Tibial nerve (tissue), 4 donors: ENCODE measurements around the gene SYCP2. TPM values are rescaled to one million over a fixed set of nuclear protein-coding genes. Genes with fewer than 3 reads are reported as not detected.

Experiments
- DNase-seq, 2 donors: peaks; one replicate each; pipeline ENCODE4 v3.0.0-alpha.2; 2019; ENCODE audit warnings: low spot score in 2 of 2
- H3K27ac ChIP-seq, 4 donors: fragments of 200-600 bp; sonication (generic) in 3 of 4; one replicate each; pipeline ENCODE4 v1.5.1; 2017 to 2019; ENCODE audit warnings: mild to moderate bottlenecking in 1 of 4
- H3K27me3 ChIP-seq, 2 donors: fragments of 200-600 bp; sonication (generic) in 1 of 2; one replicate each; pipeline versions ENCODE4 v1.5.1 to v1.6.0; 2017 to 2019
- H3K36me3 ChIP-seq, 3 donors: fragments of 200-600 bp; sonication (generic); one replicate each; pipeline ENCODE4 v1.5.1; 2018 to 2019
- H3K4me1 ChIP-seq, 4 donors: fragments of 200-600 bp; sonication (generic) in 3 of 4; one replicate each; pipeline ENCODE4 v1.5.1; 2017 to 2019
- H3K4me3 ChIP-seq, 4 donors: fragments of 200-600 bp; sonication (generic) in 3 of 4; one replicate each; pipeline ENCODE4 v1.5.1; 2017 to 2019; ENCODE audit warnings: mild to moderate bottlenecking in 1 of 4, moderate library complexity in 1 of 4
- H3K9me3 ChIP-seq, 4 donors: fragments of 200-600 bp; sonication (generic) in 3 of 4; one replicate each; pipeline ENCODE4 v1.5.1; 2017 to 2019
- EP300 ChIP-seq, 2 donors: sonication (generic); formaldehyde crosslinking; IDR thresholded peaks; one replicate each; pipeline ENCODE4 v1.6.1; 2017; ENCODE audit warnings: antibody characterized with exemption in 2 of 2, mild to moderate bottlenecking in 1 of 2
- POLR2A ChIP-seq, 2 donors: fragments of 450-650 bp; IDR thresholded peaks; one replicate each; pipeline ENCODE4 v1.6.1; 2017; ENCODE audit warnings: antibody characterized with exemption in 2 of 2, mild to moderate bottlenecking in 2 of 2, moderate library complexity in 2 of 2
- WGBS, 2 donors: methylation state at CpG; one replicate each; pipeline ENCODE4 v1.1.5; 2018; 5-methylcytosine and 5-hydroxymethylcytosine counted together
- total RNA-seq, 4 donors: library from RNA; depleted of rRNA; stranded (reverse); fragments of >200 nt; gene quantifications; one replicate each; pipeline ENCODE4 v1.1.0, GENCODE V29; 2016
- TF ChIP-seq, protein P1 (sequence below), 5 experiments: fragments of 200-600 bp in 3 of 5; fragments of 450-650 bp in 2 of 5; sonication (generic) in 3 of 5; IDR thresholded peaks; one replicate each; pipeline ENCODE4 v1.5.1; 2016 to 2019; ENCODE audit warnings: antibody characterized with exemption in 5 of 5, mild to moderate bottlenecking in 3 of 5, moderate library complexity in 2 of 5

Gene SYCP2
- total RNA-seq, 4 donors from 2014 or later: 3.1 to 4.2 (median 3.6) TPM

GRCh38 chr20:59871096-59871495, 62.3 kb downstream of the SYCP2 start:
- Histone ChIP-seq H3K36me3 (no peaks in the 10 kb centered on the region), H3K9me3 (no peaks in the 10 kb centered on the region)
- WGBS, 2 donors: 86 to 87% methylated on average over 1 of the region's 1 CpG

DNA sequence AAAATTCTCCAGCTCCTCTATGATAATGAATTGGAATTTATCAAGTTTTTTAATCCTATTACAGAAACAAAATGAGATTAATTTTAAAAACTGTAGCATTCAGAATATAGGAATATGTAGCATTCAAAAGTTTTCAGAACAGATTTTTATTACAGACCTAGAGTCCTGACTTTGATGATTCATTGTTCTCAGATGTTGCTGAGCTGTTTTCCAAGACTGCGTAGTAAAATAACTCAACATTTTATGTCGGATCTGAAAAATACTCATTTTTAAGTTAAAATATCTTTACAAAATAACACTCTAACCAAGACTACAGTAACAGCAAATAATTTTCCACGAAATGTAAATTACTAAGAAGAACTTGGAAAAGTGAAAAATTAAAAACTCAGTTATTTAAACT, 67.1 kb downstream of the SYCP2 start:
- no peak for DNase-seq
- 58 to 69% methylated on average over 3 of the region's 3 CpGs for WGBS, 2 donors
- Histone ChIP-seq H3K4me1 (no peaks in the 10 kb centered on the region), H3K9me3 (no peaks in the 10 kb centered on the region), H3K27ac (no peak overlapping the region), H3K36me3 (no peaks in the 10 kb centered on the region), H3K4me3 (no peak overlapping the region), H3K27me3 (no peaks in the 10 kb centered on the region)
- no peak for TF ChIP-seq EP300 (IDR thresholded peaks at IDR 0.05)
- no peak for TF ChIP-seq POLR2A (IDR thresholded peaks at IDR 0.05)
- TF ChIP-seq, protein P1, sequence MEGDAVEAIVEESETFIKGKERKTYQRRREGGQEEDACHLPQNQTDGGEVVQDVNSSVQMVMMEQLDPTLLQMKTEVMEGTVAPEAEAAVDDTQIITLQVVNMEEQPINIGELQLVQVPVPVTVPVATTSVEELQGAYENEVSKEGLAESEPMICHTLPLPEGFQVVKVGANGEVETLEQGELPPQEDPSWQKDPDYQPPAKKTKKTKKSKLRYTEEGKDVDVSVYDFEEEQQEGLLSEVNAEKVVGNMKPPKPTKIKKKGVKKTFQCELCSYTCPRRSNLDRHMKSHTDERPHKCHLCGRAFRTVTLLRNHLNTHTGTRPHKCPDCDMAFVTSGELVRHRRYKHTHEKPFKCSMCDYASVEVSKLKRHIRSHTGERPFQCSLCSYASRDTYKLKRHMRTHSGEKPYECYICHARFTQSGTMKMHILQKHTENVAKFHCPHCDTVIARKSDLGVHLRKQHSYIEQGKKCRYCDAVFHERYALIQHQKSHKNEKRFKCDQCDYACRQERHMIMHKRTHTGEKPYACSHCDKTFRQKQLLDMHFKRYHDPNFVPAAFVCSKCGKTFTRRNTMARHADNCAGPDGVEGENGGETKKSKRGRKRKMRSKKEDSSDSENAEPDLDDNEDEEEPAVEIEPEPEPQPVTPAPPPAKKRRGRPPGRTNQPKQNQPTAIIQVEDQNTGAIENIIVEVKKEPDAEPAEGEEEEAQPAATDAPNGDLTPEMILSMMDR (IDR thresholded peaks at IDR 0.05): no peak

More at GRCh38 chr20:59871096-59871495, 62.3 kb downstream of the SYCP2 start:
- TF ChIP-seq POLR2A (IDR thresholded peaks at IDR 0.05): no peak
- TF ChIP-seq, protein P1 (IDR thresholded peaks at IDR 0.05): no peak
- no peak for TF ChIP-seq EP300 (IDR thresholded peaks at IDR 0.05)
- no peak overlapping the region for H3K27ac ChIP-seq
- H3K4me1 ChIP-seq: no peaks in the 10 kb centered on the region
- H3K4me3 ChIP-seq: no peak overlapping the region
- H3K27me3 ChIP-seq: no peaks in the 10 kb centered on the region
- no peak for DNase-seq

- no peak overlapping the region for H3K27ac ChIP-seq
- 88 to 90% methylated on average over 1 of the region's 1 CpG for WGBS, 2 donors
Observed at GRCh38 chr20:59864726-59865125, 68.7 kb downstream of the SYCP2 start.

GRCh38 chr20:59863058-59863457, 70.4 kb downstream of the SYCP2 start:
- no peaks in the 10 kb centered on the region for H3K27me3 ChIP-seq
- no peaks in the 10 kb centered on the region for H3K9me3 ChIP-seq
- no peak overlapping the region for H3K4me3 ChIP-seq
- 96 to 97% methylated on average over 3 of the region's 3 CpGs for WGBS, 2 donors
- H3K27ac ChIP-seq: no peak overlapping the region
- H3K36me3 ChIP-seq: peaks cover 0 to 12% (median 0%) of the 10 kb centered on the region in 3 donors
- DNase-seq: no peak
- H3K4me1 ChIP-seq: no peaks in the 10 kb centered on the region
- TF ChIP-seq, protein P1 (IDR thresholded peaks at IDR 0.05): no peak
- TF ChIP-seq POLR2A (IDR thresholded peaks at IDR 0.05): no peak
- no peak for TF ChIP-seq EP300 (IDR thresholded peaks at IDR 0.05)

More at GRCh38 chr20:59864726-59865125, 68.7 kb downstream of the SYCP2 start:
- Histone ChIP-seq H3K36me3 (peaks cover 0 to 8% (median 0%) of the 10 kb centered on the region in 3 donors), H3K4me3 (no peak overlapping the region), H3K9me3 (no peaks in the 10 kb centered on the region), H3K4me1 (no peaks in the 10 kb centered on the region), H3K27me3 (no peaks in the 10 kb centered on the region)
- TF ChIP-seq POLR2A (IDR thresholded peaks at IDR 0.05): no peak
- TF ChIP-seq, protein P1 (IDR thresholded peaks at IDR 0.05): no peak
- no peak for TF ChIP-seq EP300 (IDR thresholded peaks at IDR 0.05)
- DNase-seq: no peak

DNA sequence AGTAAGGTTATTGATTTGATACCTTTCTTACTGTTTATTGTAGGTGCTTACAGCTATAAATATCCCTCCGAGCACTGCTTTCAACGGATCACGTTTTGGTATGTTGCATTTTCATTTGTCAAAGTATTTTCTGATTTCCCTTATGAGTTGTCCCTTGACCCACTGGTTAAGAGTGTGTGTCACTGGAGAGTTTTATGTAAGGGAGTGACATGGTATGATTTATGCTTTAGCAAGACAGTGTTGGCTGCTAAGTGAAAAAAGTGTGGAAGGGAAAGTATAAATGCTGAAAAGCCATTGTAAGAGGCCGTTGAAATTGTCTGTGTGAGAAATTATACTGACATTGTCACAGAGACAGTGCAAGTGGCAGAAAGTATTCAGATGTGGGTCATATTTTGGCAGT, 72.0 kb downstream of the SYCP2 start:
- no peak for DNase-seq
- 66 to 69% methylated on average over 4 of the region's 4 CpGs for WGBS, 2 donors
- no peak overlapping the region for H3K4me3 ChIP-seq
- no peaks in the 10 kb centered on the region for H3K27me3 ChIP-seq
- H3K4me1 ChIP-seq: no peaks in the 10 kb centered on the region
- no peak overlapping the region for H3K27ac ChIP-seq
- peaks cover 0 to 10% (median 0%) of the 10 kb centered on the region in 4 donors for H3K9me3 ChIP-seq
- H3K36me3 ChIP-seq: peaks cover 0 to 22% (median 0%) of the 10 kb centered on the region in 3 donors
- no peak for TF ChIP-seq POLR2A (IDR thresholded peaks at IDR 0.05)

DNA sequence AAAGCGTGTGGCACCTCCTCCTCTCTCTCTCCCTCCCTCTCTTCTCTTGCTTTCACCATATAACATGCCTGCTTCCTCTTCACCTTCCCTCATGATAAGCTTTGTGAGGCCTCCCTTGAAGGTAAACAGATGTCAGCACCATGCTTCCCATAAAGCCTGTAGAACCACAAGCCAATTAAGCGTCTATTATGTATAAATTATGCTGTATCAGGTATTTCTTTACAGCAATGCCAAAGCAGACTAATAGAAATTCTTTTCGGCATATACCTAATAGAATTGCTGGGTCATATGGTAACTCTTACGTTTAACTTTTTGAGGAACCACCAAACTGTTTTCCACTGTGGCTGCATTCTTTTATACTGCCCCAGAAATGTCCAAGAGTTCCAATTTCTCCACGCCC, 75.0 kb downstream of the SYCP2 start:
- H3K27ac ChIP-seq: no peak overlapping the region
- peaks cover 0 to 22% (median 0%) of the 10 kb centered on the region in 3 donors for H3K36me3 ChIP-seq
- H3K4me1 ChIP-seq: no peaks in the 10 kb centered on the region
- 93 to 96% methylated on average over 5 of the region's 5 CpGs for WGBS, 2 donors
- no peak for TF ChIP-seq POLR2A (IDR thresholded peaks at IDR 0.05)
- no peak for TF ChIP-seq EP300 (IDR thresholded peaks at IDR 0.05)
- TF ChIP-seq, protein P1 (IDR thresholded peaks at IDR 0.05): no peak
- DNase-seq: no peak
- H3K27me3 ChIP-seq: no peaks in the 10 kb centered on the region
- H3K9me3 ChIP-seq: peaks cover 0 to 10% (median 0%) of the 10 kb centered on the region in 4 donors
- no peak overlapping the region for H3K4me3 ChIP-seq
